ENCODE results near the gene PAOX. TPM values are rescaled to one million over a fixed set of nuclear protein-coding genes. Genes with fewer than 3 reads are reported as not detected.

Gene PAOX
- total and polyA plus RNA-seq, 2 donors from 2014 or later, result 7.0 to 14.4 TPM

GRCh38 chr10:133336577-133337369 is 42.3 kb upstream of the PAOX start, which contains the start of gene CALY:
Gene CALY, minus strand, starts transcription at chr10:133336896. Its CDS starts 7,907 bp downstream, at chr10:133328989.
- no peaks in the 10 kb centered on the region for H3K36me3 ChIP-seq (ENCODE audit: control insufficient read depth in 2 of 3, insufficient read depth in 3 of 3, low read length in 3 of 3)
- intact Hi-C loops (cut with DNase I), result no loop called here
- DNase-seq (peak in 3 of 5 donors; percentile 50 to 85 (median 55)), FAIRE-seq (no peak)
- H3K9me3 ChIP-seq (ENCODE audit: control insufficient read depth in 2 of 3, insufficient read depth in 1 of 3, low read length in 3 of 3), result no peaks in the 10 kb centered on the region
- peaks cover 0 to 4% (median 0%) of the 10 kb centered on the region in 3 donors for H3K4me1 ChIP-seq (ENCODE audit: control insufficient read depth in 2 of 3, insufficient read depth in 2 of 3, low read depth in 1 of 3, low read length in 3 of 3)
- H3K9ac ChIP-seq (ENCODE audit: low read length in 3 of 3), result no peak within 1 kb of the TSS
- peaks cover 26% of the 10 kb centered on the region for H3K27me3 ChIP-seq (ENCODE audit: control insufficient read depth, insufficient read depth, low read length)
- TF ChIP-seq CTCF (IDR thresholded peaks at IDR 0.05; ENCODE audit: borderline replicate concordance, extremely low read depth, insufficient read depth), result no peak
- H3K4me3 ChIP-seq (ENCODE audit: low read length in 3 of 3), result no peak within 1 kb of the TSS
- no peak within 1 kb of the TSS for H3K27ac ChIP-seq (ENCODE audit: low read depth in 2 of 2, low read length in 2 of 2)

GRCh38 chr10:133337370-133337725 is 41.7 kb upstream of the PAOX start:
- Histone ChIP-seq H3K4me1 (ENCODE audit: control insufficient read depth in 2 of 3, insufficient read depth in 2 of 3, low read depth in 1 of 3, low read length in 3 of 3) (peaks cover 0 to 4% (median 0%) of the 10 kb centered on the region in 3 donors), H3K4me3 (ENCODE audit: low read length in 3 of 3) (no peak overlapping the region), H3K9ac (ENCODE audit: low read length in 3 of 3) (no peak overlapping the region), H3K27me3 (ENCODE audit: control insufficient read depth, insufficient read depth, low read length) (peaks cover 21% of the 10 kb centered on the region), H3K36me3 (ENCODE audit: control insufficient read depth in 2 of 3, insufficient read depth in 3 of 3, low read length in 3 of 3) (no peaks in the 10 kb centered on the region), H3K9me3 (ENCODE audit: control insufficient read depth in 2 of 3, insufficient read depth in 1 of 3, low read length in 3 of 3) (no peaks in the 10 kb centered on the region), H3K27ac (ENCODE audit: low read depth in 2 of 2, low read length in 2 of 2) (no peak overlapping the region)
- DNase-seq (no peak), FAIRE-seq (no peak)
- TF ChIP-seq CTCF (IDR thresholded peaks at IDR 0.05; ENCODE audit: borderline replicate concordance, extremely low read depth, insufficient read depth), result no peak
- intact Hi-C loops (cut with DNase I), result no loop called here

DNA sequence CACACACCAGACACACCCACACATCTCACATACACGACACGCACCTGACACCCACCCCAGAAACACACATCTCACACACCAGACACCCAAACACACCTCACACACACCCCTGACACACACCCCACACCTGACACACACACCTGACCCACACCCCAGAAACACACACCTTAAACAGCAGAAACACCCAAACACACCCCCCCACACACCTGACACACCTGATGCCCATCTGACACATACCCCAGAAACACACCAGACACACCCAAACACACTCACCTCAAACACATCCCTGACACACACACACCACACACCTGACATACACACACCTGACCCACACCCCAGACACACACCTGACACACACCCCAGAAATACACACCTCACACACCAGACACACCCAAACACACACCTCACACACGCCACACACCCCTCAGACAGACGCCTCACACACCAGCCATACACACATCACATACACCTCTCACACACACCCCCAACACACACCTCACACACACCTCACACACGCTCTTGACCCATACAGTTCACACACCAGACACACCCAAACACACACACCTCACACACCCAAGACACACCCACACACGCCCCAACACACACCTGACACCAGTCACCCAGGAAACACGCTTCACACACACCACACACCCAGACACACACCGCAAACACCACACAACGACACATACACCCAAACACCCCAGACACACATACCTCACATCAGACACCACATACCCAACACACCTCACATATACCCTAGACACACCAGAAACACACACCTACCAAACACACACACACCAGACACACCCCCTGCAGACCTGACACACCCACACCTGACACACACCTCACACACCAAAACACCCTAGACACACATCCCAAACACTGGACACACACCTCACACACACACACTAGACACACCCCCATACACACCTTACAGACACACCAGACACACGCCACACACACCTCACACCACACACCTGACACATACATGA is 40.7 kb upstream of the PAOX start:
- no peak for FAIRE-seq
- H3K9me3 ChIP-seq (ENCODE audit: control insufficient read depth in 2 of 3, insufficient read depth in 1 of 3, low read length in 3 of 3), result no peaks in the 10 kb centered on the region
- no peak overlapping the region for H3K9ac ChIP-seq (ENCODE audit: low read length in 3 of 3)
- no peak for DNase-seq
- intact Hi-C loops (cut with DNase I), result no loop called here
- no peak overlapping the region for H3K4me3 ChIP-seq (ENCODE audit: low read length in 3 of 3)
- no peak for TF ChIP-seq CTCF (IDR thresholded peaks at IDR 0.05; ENCODE audit: borderline replicate concordance, extremely low read depth, insufficient read depth)
- H3K27ac ChIP-seq (ENCODE audit: low read depth in 2 of 2, low read length in 2 of 2), result no peak overlapping the region
- peaks cover 17% of the 10 kb centered on the region for H3K27me3 ChIP-seq (ENCODE audit: control insufficient read depth, insufficient read depth, low read length)
- peaks cover 0 to 4% (median 0%) of the 10 kb centered on the region in 3 donors for H3K4me1 ChIP-seq (ENCODE audit: control insufficient read depth in 2 of 3, insufficient read depth in 2 of 3, low read depth in 1 of 3, low read length in 3 of 3)
- H3K36me3 ChIP-seq (ENCODE audit: control insufficient read depth in 2 of 3, insufficient read depth in 3 of 3, low read length in 3 of 3), result no peaks in the 10 kb centered on the region

Measured in kidney (tissue), 14 donors.